Activated T-helper 1 cell treated with Interleukin-2 at 50 U/mL for 16 hours (primary cell): ENCODE data around the gene PARN.
"Not testable (repeated sequence)": the region's sequence is repeated elsewhere in the genome, so short reads cannot be mapped to it uniquely, and the experiment has no call there.

Experiments used
- DNase-seq: peaks from one replicate; pipeline ENCODE4 v3.0.0-alpha.2; 2020; ENCODE audit warnings: low read depth

PARN gene

DNA sequence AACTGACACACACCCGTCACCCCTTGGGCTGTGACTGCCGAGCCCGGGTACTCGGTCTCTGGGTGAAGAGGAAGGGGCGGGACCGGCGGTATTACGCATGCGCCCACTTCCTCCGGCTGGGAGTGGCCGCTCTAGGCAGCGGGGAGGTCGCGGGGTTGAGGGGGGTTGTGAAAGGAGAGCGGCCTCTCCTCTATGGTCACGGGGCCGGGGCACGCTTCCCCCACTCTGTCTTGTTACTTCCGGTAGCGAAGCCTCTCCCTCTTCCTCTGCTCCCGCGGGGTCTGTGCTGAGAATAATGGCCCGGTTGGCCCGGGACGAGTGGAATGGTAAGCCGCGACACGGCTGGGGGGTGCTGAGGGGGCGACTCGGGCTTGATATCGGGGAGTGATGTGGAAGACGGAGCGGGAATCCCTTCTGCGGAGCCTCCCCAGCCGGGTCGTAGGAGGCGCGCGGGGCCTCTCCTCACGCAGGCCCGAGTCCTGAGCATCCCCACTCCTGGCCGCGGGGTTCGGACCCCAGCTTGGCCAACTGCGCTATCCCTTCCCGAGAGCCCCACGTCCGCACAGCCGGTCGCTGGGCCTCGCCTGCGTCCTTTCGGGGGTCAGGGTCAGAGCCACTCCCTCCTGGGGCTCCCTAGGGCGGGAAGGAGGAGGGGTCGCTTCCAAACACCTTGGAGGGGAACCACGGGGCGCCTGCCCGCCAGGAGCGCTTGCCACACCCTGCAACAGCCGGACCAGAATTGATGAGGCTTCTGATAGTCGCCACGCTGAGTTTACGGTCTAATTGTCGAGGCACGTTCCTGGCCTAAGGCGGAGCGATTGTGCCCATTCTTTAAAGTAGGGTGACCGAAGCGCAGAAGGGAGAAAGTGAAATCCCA lies 2.9 kb upstream of the PARN start, which contains the start of gene BFAR:
BFAR (plus strand) TSS at position 259 of the 877 bp plus-strand sequence. CDS start 11,396 bp downstream, outside the sequence.
- DNase-seq, result peak; percentile 99

GRCh38 chr16:14630620-14631330 lies 715 bp upstream of the PARN start:
- not testable (repeated sequence) for DNase-seq

DNA sequence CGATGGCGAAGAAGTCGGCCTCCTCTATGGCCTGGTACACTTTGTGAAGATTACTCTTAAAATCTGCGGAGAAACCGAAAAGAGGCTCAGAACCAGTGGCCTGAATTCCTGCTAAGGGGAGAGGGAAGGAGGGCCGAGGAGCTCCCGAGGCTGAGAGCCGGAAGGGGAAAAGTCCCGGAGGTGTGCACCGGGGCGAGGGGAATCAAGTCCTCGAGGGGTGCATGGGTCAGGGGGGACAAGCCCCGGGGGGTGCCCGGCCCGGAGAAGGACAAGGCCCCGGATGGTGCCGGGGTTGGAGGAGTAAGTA lies 495 bp downstream of the PARN start:
- no peak for DNase-seq

DNA sequence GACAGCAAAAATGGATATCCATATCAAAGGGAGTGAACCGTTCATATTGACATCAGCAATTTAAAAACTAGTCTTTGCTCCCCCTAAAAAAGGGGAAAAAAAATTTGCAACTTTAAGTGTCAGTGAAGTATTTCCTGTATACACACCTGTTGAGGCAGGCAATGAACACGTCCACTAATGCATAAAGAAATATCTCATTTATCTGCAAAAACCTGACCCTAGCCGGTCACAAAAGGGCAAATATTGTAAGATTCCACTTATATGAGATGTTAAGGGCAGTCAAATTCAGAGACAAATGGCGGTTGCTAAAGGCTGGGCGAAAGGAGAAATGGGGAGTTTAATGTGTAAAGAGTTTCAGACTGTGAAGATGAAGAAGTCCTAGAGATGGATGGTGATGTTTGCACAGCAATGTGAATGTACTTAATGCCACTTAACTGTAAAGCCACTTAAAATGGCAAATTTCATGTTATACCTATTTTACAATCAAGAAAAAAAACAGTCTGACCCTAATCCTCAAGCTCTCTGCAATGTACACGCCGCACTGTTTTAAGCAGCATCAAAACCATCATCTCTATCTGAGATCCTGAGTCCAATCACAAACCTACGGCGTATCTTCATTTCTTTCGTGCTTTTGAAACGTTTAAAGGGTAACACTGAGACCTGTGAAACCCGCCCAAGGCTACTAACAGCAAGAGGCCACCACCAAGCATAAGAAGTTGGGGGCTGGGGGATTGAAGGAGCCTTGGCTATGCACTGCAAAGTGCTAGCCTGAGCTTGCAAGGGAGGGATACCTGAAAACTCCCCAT lies 1.1 kb downstream of the PARN start:
- no peak for DNase-seq

- no peak for DNase-seq
Measured at GRCh38 chr16:14627078-14627477, 3.0 kb downstream of the PARN start.

GRCh38 chr16:14618566-14618965 lies 11.5 kb downstream of the PARN start:
- DNase-seq, result no peak

GRCh38 chr16:14616280-14616679 lies 13.8 kb downstream of the PARN start:
- DNase-seq, result no peak

- DNase-seq, result no peak
Measured at GRCh38 chr16:14613991-14614390, 16.1 kb downstream of the PARN start.

- no peak for DNase-seq
Measured at GRCh38 chr16:14611660-14612059, 18.4 kb downstream of the PARN start.

- no peak for DNase-seq
Measured at GRCh38 chr16:14609716-14610115, 20.3 kb downstream of the PARN start.

- no peak for DNase-seq
Measured at GRCh38 chr16:14608604-14609003, 21.5 kb downstream of the PARN start.

GRCh38 chr16:14608111-14608566 lies 21.9 kb downstream of the PARN start:
- DNase-seq, result no peak

GRCh38 chr16:14606102-14606501 lies 24.0 kb downstream of the PARN start:
- DNase-seq, result no peak

DNA sequence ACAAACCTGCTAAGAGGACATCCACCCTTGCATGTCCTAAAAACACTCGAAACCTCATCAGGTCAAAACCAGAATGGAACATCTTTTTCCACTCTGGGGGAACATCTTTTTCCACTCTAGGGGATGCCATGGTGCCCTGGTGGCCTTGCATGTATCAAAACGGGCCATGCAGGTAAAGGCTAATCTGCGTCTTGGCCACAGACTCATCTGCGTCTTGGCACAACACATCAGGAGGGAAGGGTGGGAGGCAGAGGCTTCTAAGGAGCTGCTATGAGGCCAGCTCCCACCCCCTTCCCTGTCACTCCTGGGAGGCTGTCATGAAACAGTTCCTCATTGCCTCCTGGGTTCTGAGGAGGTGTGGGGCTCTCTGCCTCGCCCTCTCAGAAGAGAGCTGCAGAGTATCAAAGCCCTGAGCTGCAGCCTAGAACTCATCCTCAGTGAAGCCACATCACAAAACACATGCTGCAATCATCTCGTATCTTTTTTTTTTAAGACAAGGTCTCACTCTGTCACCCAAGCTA lies 27.6 kb downstream of the PARN start:
- DNase-seq, result no peak

DNA sequence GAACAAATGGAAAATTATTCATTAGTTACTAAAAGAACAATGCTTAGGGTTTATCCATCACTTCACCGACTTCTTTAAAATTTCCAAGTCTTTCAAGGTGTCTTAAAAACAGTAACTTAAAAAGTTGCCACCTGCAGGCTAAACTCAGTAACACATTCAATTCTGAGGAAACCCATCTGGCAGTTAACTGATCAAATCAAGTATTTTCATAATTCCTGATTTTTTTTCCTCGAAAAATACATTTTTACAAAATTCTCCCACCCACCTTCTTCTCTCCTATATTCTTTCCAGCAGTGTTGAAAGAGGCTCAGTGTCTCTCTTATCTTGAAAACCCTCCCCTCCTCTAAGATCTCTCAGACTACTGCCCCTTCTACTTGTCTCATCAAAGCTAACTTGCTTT lies 29.9 kb downstream of the PARN start:
- no peak for DNase-seq

GRCh38 chr16:14586637-14587305 lies 43.3 kb downstream of the PARN start:
- DNase-seq, result no peak

DNA sequence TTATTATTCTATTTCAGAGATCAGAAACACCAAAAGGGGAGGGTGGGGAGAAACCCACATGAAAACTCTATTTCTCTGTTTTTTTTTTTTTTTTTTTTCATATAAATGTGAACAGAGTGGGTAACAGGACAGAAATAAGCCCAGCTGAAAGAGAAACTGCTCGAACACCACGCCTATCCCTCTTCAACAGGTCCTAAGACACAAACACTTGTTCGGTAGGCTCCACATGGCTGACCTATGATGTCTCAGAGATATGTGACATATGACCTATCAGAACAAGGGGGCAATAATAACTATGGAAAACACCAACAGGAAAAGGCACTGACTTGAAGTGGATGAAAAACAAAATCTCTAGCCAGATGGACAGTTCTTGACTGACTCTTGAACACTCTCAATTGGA lies 44.8 kb downstream of the PARN start:
- no peak for DNase-seq

DNA sequence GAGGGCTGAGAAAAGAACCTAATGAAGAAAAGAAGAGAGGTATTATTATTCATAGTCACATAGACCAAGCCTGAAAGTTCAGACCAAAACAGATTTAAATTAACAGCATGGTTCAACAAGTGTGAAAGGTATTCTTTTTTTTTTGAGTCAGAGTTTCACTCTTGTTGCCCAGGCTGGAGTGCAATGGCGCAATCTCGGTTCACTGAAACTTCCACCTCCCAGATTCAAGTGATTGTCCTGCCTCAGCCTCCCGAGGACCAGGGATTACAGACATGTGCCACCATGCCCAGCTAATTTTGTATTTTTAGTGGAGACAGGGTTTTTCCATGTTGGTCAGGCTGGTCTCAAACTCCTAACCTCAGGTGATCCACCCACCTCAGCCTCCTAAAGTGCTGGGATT lies 49.1 kb downstream of the PARN start:
- DNase-seq, result not testable (repeated sequence)

- no peak for DNase-seq
Measured at GRCh38 chr16:14579266-14579665, 50.8 kb downstream of the PARN start.

DNA sequence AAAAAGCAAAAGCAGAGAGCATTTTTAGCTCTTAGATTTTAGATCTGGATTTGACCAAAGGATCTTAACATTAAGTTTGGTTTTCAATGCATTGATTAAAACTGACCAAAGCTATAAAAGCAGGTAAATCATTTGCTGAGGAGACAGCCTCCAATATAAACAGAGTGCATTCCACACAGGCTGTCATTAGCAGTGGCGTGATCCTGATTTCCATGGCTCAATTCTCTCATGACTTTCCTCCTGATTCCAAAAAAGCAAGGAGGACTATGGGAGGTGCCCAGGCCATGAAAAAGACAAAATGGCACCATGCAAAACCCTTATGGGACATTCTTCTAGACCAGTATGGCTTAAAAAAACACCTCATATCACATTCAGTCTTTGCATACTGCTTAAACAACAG lies 53.5 kb downstream of the PARN start:
- no peak for DNase-seq

DNA sequence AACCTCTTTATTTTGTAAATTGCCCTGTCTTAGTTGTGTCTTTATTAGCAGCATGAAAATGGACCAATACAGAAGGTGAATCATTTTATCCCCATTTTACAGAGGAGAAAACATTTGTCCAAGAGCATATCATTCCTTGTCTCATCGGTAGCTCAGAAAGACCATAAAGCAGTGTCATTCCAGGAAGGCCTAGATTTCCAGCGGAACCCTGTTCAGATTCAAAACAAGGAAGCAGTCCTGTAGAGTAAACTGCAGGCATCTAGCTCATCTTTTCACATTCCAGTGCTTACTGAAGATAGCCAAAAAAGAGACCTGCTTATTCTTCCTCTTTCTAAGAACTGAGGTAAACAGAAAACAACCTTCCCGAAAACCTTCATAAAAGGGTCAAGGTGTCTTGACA lies 54.0 kb downstream of the PARN start:
- DNase-seq, result no peak
